ENCODE results near the gene SLC6A11. TPM values are rescaled to one million over a fixed set of nuclear protein-coding genes. Genes with fewer than 3 reads are reported as not detected.

The SLC6A11 gene
- total RNA-seq, 1 donor from 2014 or later: 0.19 TPM

- peaks cover 7% of the 10 kb centered on the region for H3K4me1 Mint-ChIP-seq (ENCODE audit: low read depth)
- DNase-seq (ENCODE audit: low spot score, unreplicated experiment): no peak
- peaks cover 46% of the 10 kb centered on the region for H3K27me3 Mint-ChIP-seq
- H3K4me3 Mint-ChIP-seq (ENCODE audit: low read depth): no peak overlapping the region
- no peak for TF ChIP-seq CTCF (IDR thresholded peaks at IDR 0.05; ENCODE audit: unreplicated experiment)
- no peak overlapping the region for H3K27ac Mint-ChIP-seq
- H3K9me3 Mint-ChIP-seq (ENCODE audit: low read depth): no peaks in the 10 kb centered on the region
- H3K36me3 Mint-ChIP-seq (ENCODE audit: insufficient read depth): no peaks in the 10 kb centered on the region
These were observed 172.1 kb downstream of the SLC6A11 start for GRCh38 chr3:10988001-10988665.

GRCh38 chr3:10988991-10989484, 173.0 kb downstream of the SLC6A11 start:
- Mint-ChIP-seq H3K27me3 (peaks cover 54% of the 10 kb centered on the region), H3K9me3 (ENCODE audit: low read depth) (no peaks in the 10 kb centered on the region), H3K4me1 (ENCODE audit: low read depth) (peaks cover 7% of the 10 kb centered on the region), H3K36me3 (ENCODE audit: insufficient read depth) (no peaks in the 10 kb centered on the region), H3K4me3 (ENCODE audit: low read depth) (no peak overlapping the region), H3K27ac (no peak overlapping the region)
- DNase-seq (ENCODE audit: low spot score, unreplicated experiment): no peak
- no peak for TF ChIP-seq CTCF (IDR thresholded peaks at IDR 0.05; ENCODE audit: unreplicated experiment)

Other genes starting within 250 kb of the SLC6A11 start
- gene SLC6A1, start 176.5 kb downstream of the SLC6A11 start, total RNA-seq: not detected in 2 replicates